Omental fat pad (tissue), 4 donors: ENCODE results near the gene GPR61. TPM values are rescaled to one million over a fixed set of nuclear protein-coding genes. Genes with fewer than 3 reads are reported as not detected.
A peak's percentile ranks its signal among the peaks of the same experiment; 100 is the strongest.

Experiments
- ATAC-seq: fragments of 150-250 bp; one replicate; pipeline ENCODE4 v1.9.1; 2016; ENCODE audit warnings: mild to moderate bottlenecking, moderate library complexity; ENCODE audit not compliant: low FRiP score
- DNase-seq: peaks from one replicate; pipeline ENCODE4 v3.0.0-alpha.2; 2019; ENCODE audit warnings: low spot score
- total RNA-seq, 4 donors: library from RNA; depleted of rRNA; stranded (reverse); fragments of >200 nt; gene quantifications; one replicate each; pipeline ENCODE4 v1.1.0, GENCODE V29; 2016
- TF ChIP-seq, protein P1 (sequence below), 3 donors: fragments of 450-650 bp; IDR thresholded peaks; one replicate each; pipeline ENCODE4 v1.5.1; 2016 to 2017; ENCODE audit warnings: antibody characterized with exemption in 3 of 3, mild to moderate bottlenecking in 3 of 3, moderate library complexity in 2 of 3

GPR61 gene
- total RNA-seq, 4 donors from 2014 or later, result not detected

DNA sequence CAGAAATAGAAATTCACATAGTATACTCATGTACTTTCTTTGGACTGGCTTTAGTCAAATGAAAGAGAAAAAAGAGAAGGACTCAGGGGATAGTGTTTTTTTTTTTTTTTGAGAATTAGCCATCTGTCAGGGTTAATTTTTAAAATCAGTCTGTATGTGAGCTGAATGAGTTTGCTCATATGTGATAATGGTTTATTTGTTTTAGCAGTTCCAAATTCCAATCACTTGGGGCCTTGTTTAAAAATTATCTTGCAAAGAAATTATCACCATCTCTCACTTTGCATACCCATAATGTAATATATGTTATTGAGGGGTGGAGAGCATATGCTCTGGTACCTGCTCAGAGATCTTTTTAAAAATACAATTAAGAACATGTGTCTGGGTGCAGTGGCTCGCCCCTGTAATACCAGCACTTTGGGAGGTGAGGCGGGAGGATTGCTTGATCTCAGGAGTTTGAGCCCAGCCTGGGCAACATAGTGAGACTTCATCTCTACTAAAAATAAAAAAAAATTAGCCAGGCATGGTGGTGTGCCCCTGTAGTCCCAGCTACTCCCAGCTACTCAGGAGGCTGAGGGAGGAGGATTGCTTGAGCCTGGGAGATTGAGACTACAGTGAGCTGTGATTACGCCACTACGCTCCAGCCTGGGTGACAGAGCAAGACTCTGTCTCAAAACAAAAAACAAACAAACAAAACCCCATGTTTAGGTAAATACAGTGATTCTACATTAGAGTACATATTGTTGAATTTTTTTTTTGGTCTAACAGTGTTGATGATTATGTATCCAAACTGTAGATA is 28.4 kb downstream of the GPR61 start:
- ATAC-seq, result no peak
- TF ChIP-seq, protein P1, sequence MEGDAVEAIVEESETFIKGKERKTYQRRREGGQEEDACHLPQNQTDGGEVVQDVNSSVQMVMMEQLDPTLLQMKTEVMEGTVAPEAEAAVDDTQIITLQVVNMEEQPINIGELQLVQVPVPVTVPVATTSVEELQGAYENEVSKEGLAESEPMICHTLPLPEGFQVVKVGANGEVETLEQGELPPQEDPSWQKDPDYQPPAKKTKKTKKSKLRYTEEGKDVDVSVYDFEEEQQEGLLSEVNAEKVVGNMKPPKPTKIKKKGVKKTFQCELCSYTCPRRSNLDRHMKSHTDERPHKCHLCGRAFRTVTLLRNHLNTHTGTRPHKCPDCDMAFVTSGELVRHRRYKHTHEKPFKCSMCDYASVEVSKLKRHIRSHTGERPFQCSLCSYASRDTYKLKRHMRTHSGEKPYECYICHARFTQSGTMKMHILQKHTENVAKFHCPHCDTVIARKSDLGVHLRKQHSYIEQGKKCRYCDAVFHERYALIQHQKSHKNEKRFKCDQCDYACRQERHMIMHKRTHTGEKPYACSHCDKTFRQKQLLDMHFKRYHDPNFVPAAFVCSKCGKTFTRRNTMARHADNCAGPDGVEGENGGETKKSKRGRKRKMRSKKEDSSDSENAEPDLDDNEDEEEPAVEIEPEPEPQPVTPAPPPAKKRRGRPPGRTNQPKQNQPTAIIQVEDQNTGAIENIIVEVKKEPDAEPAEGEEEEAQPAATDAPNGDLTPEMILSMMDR (IDR thresholded peaks at IDR 0.05), result no peak
- no peak for DNase-seq

DNA sequence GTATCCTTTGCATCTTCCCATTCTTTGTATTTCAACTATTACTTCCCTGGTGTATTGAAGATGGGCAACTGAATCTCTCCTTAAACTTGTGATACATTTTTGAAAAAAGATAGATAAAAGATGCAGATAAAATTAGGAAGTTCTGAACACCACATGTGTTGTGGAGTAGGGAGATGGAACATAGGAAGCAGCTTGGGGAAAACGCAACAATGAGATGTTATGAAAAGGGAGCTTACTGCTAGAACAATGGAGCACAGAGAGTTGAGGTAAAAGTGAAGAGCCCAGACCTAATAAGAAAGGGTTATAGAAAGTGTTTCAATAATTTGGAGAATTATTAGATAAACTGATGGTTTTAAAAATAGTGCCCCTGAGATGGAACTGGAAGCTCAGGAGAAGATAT is 29.7 kb downstream of the GPR61 start:
- DNase-seq, result no peak
- ATAC-seq, result no peak
- TF ChIP-seq, protein P1 (IDR thresholded peaks at IDR 0.05), result no peak

DNA sequence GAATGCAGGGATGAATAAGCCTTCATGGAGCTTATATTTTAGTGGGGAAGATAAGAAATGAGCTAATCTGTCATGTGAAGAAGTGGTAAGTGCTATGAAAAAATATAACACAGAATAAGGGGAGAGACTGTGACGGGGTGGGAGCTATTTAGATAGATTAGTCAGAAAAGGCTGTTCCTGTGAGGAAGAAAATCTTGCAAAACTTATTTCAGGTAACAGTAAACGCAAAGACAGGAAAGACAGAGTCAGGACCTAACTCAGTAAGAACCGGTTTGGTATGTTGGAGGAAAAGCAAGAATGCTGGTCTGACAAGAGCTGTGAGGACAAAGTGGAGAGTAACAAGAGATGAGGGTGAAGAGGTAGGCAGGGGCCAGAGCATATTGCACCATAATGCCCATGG is 30.7 kb downstream of the GPR61 start:
- peak; percentile 88 for ATAC-seq
- DNase-seq, result no peak
- TF ChIP-seq, protein P1 (IDR thresholded peaks at IDR 0.05), result no peak

DNA sequence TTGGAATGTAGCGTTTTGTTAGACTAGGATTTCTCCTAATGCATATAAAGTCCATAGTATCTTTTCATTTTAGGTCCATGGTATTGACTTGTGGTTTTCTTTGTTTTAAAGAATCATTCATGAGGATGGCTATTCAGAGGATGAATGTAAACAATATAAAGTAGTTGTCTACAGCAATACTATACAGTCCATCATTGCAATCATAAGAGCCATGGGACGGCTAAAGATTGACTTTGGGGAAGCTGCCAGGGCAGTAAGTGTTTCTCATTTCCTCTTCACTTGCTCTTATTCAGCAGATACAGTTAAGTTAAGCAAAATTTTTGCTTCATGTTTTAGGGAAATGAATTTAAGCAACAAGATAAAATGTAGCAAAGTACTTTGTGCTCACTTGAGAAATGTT is 34.1 kb downstream of the GPR61 start:
- DNase-seq, result no peak

DNA sequence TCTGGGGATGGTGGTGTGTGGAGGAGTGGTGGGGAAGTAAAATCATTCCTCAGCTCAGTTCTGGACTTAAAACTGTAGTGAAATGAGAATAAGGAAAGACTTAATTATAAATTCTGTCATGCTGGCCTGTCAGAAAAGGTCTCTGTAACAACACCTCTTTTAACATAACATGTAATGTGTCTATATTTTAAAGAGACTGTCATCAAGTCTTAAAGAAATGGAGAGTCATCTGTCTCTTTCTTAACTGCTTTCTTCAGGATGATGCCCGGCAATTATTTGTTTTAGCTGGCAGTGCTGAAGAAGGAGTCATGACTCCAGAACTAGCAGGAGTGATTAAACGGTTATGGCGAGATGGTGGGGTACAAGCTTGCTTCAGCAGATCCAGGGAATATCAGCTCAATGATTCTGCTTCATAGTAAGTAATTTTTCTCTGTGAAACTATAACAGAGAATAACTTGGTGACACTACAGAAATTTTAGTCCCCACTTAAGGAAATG is 39.3 kb downstream of the GPR61 start:
- no peak for DNase-seq
- TF ChIP-seq, protein P1 (IDR thresholded peaks at IDR 0.05), result no peak
- ATAC-seq, result peak; percentile 69

More for the DNA sequence above, 34.1 kb downstream of the GPR61 start:
- TF ChIP-seq, protein P1 (IDR thresholded peaks at IDR 0.05), result no peak
- ATAC-seq, result no peak

DNA sequence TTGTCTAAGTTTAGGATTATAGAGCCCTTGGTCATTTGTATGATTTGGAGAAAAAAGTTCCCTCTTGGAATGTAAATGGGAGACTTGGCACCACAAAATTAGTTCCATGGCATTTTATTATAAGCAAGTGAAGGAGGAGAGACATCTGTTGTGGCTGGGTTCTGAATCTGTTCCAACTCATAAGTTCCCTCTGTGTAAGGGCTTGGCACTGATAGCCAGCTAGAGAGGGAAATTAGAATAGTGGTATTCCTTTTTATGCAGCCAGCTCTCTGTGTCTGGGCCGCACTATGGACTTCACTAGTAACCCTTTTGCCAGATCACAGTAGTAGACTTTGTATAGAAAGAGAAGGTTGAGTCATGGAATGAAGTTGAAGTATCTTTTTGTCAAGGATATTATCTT is 39.8 kb downstream of the GPR61 start:
- DNase-seq, result no peak
- TF ChIP-seq, protein P1 (IDR thresholded peaks at IDR 0.05), result no peak
- ATAC-seq, result no peak

DNA sequence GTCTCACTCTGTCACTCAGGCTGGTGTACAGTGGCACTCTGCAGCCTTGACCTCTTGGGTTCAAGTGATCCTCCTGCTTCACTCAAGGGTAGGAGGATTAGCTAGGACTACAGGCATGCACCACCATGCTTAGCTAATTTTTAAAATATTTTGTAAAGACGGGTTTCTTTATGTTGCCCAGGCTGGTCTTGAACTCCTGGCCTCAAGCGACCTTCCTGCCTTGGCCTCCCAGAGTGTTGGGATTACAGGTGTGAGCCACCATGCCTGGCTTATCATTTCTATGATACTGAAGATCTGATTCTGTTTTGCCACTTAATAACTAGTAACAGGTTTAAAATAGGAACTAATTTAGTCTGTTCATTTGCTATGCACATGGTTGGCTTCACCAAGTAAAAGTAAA is 42.3 kb downstream of the GPR61 start:
- ATAC-seq (no peak), DNase-seq (no peak)
- TF ChIP-seq, protein P1 (IDR thresholded peaks at IDR 0.05), result no peak
